K562 (cell line): ENCODE data around the gene NUDT14. TPM values are rescaled to one million over a fixed set of nuclear protein-coding genes. Genes with fewer than 3 reads are reported as not detected.

Experiments
- BDP1 ChIP-seq: IDR thresholded peaks from 3 replicates; pipeline ENCODE4 v1.6.1; 2011; ENCODE audit not compliant: insufficient read length, insufficient read depth
- CTBP1 ChIP-seq: fragments of 450-650 bp; IDR thresholded peaks from 2 replicates; pipeline ENCODE4 v1.6.1; 2016; ENCODE audit warnings: borderline replicate concordance
- FOXO4 ChIP-seq: fragments of 450-650 bp; formaldehyde crosslinking; IDR thresholded peaks from 2 replicates; pipeline ENCODE4 v1.4.0; 2020; ENCODE audit warnings: mild to moderate bottlenecking, moderate library complexity
- GTF2B ChIP-seq: IDR thresholded peaks from 2 replicates; pipeline ENCODE4 v1.6.1; 2011; ENCODE audit not compliant: insufficient read length; ENCODE audit errors: extremely low read depth
- MAX ChIP-seq: sonication (generic); formaldehyde crosslinking; IDR thresholded peaks from 2 replicates; pipeline ENCODE4 v1.9.0; 2022; ENCODE audit warnings: mild to moderate bottlenecking, missing genetic modification reagents
- NONO ChIP-seq, 2 experiments: fragments of 200-400 bp in 1 of 2; fragments of 450-650 bp in 1 of 2; formaldehyde crosslinking in 1 of 2; IDR thresholded peaks; 2 replicates each; pipeline ENCODE4 v1.6.1; 2017; ENCODE audit warnings: low read depth in 2 of 2, mild to moderate bottlenecking in 2 of 2, moderate library complexity in 2 of 2, low read length in 1 of 2
- NR2C1 ChIP-seq, 2 experiments: fragments of 450-650 bp; IDR thresholded peaks; 2 replicates each; pipeline ENCODE4 v1.6.1; 2017; ENCODE audit warnings: mild to moderate bottlenecking in 2 of 2, antibody characterized with exemption in 1 of 2, inconsistent platforms in 1 of 2, missing compliant biosample characterization in 1 of 2, missing genetic modification characterization in 1 of 2
- SAFB ChIP-seq: fragments of 200-400 bp; formaldehyde crosslinking; IDR thresholded peaks from 2 replicates; pipeline ENCODE4 v1.6.1; 2017; ENCODE audit warnings: low read depth, low read length, borderline replicate concordance
- SNRNP70 ChIP-seq: fragments of 200-400 bp; formaldehyde crosslinking; optimal IDR thresholded peaks from 2 replicates; pipeline ENCODE3; 2017; ENCODE audit warnings: low read depth, low read length
- USF2 ChIP-seq: sonication (generic); formaldehyde crosslinking; IDR thresholded peaks from 2 replicates; pipeline ENCODE4 v1.5.0; 2020; ENCODE audit warnings: missing genetic modification reagents
- ZKSCAN1 ChIP-seq: fragments of 150-350 bp; IDR thresholded peaks from 2 replicates; pipeline ENCODE4 v1.6.1; 2016; ENCODE audit warnings: low read depth, low read length
- ZNF407 ChIP-seq: fragments of 450-650 bp; IDR thresholded peaks from 2 replicates; pipeline ENCODE4 v1.6.1; 2016; ENCODE audit warnings: low read depth
- ZNF639 ChIP-seq, 2 experiments: fragments of 200-800 bp in 1 of 2; sonication (Bioruptor generic) in 1 of 2; sonication (generic) in 1 of 2; formaldehyde crosslinking in 1 of 2; IDR thresholded peaks in 1 of 2; conservative IDR thresholded peaks in 1 of 2; 2 replicates each; pipeline versions ENCODE4 v1.5.0 to v1.6.1; 2016 to 2020; ENCODE audit warnings: missing compliant biosample characterization in 1 of 2, missing genetic modification characterization in 1 of 2, missing genetic modification reagents in 1 of 2
- polyA plus RNA-seq, 8 experiments: library from polyadenylated mRNA; depleted of rRNA in 4 of 8; stranded (reverse) in 5 of 8; unstranded in 3 of 8; fragments of >200 nt; fragmentation: Nextera tagmentation in 2 of 8; fragmentation: Illumina TruSeq in 1 of 8; extraction: Ambion mirVana in 2 of 8; extraction: Trizol in 1 of 8; gene quantifications; 2 replicates each; pipeline versions ENCODE4 v1.2.1 to v1.2.3, GENCODE V29; 2011 to 2014; ENCODE audit warnings: inconsistent platforms in 1 of 8, missing spikeins in 1 of 8
- total RNA-seq, 7 experiments: library from RNA; depleted of rRNA in 6 of 7; stranded (reverse); fragments of >200 nt in 6 of 7; fragmentation: Illumina TruSeq in 2 of 7; extraction: Trizol in 2 of 7; gene quantifications; 2 replicates each; pipeline versions ENCODE4 v1.2.1 to v1.2.3, GENCODE V29; 2011 to 2021; ENCODE audit warnings: low replicate concordance in 1 of 7

Gene NUDT14
- total and polyA plus RNA-seq, 9 of the 15 experiments (the other 6 are each of a cell fraction or from before 2014, with no cell fraction given), result 0.14 to 16.3 (median 8.2) TPM

- TF ChIP-seq GTF2B (no peak), USF2 (no peak), ZNF639 (CRISPR knock-in tag; conservative IDR thresholded peaks at IDR 0.05 in 1 of 2, IDR thresholded peaks at IDR 0.05 in 1 of 2) (no peak), ZNF407 (no peak), FOXO4 (CRISPR knock-in tag) (no peak), SAFB (0 out of 2 replicates have a peak, but pooled peaks have one; percentile 30), SNRNP70 (no peak), NONO (IDR thresholded peaks at IDR 0.05; ENCODE audit: low read depth in 2 of 2, low read length in 1 of 2) (no peak; a peak in 1 of 4 replicates), MAX (CRISPR knock-in tag) (peak; percentile 51; the same call in 1 of the 2 replicates), NR2C1 (IDR thresholded peaks at IDR 0.05) (no peak), NR2C1 (tag; IDR thresholded peaks at IDR 0.05) (no peak), ZKSCAN1 (no peak), BDP1 (no peak), CTBP1 (peak; percentile 95)
Measured at GRCh38 chr14:105168979-105169507, 12.1 kb downstream of the NUDT14 start (continued).
